B cell (primary cell): ENCODE results near the gene TATDN3. TPM values are rescaled to one million over a fixed set of nuclear protein-coding genes. Genes with fewer than 3 reads are reported as not detected.
"Not testable (repeated sequence)": the region's sequence is repeated elsewhere in the genome, so short reads cannot be mapped to it uniquely, and the experiment has no call there.

Source experiments
- ATAC-seq: fragments of 200-7000 bp; cut with Tn5 transposase; one replicate; pipeline ENCODE4 v1.10.0; 2021; ENCODE audit warnings: low read depth, mild to moderate bottlenecking, moderate number of reproducible peaks, moderate library complexity
- CTCF ChIA-PET: fragments of 350-600 bp; sonication (Branson Sonifier 250); formaldehyde crosslinking; loops from one replicate; lab custom pipeline; 2021; ENCODE audit warnings: antibody characterized with exemption, inconsistent platforms; lab: Charles Lee
- POLR2A ChIA-PET: fragments of 350-600 bp; sonication (Branson Sonifier 250); formaldehyde crosslinking; loops from one replicate; lab custom pipeline; 2021; ENCODE audit warnings: antibody characterized with exemption; lab: Charles Lee
- DNase-seq: peaks from one replicate; pipeline ENCODE4 v3.0.0; 2013
- H2AFZ ChIP-seq: 2 replicates; pipeline ENCODE4 v1.6.1; 2012; ENCODE audit warnings: mild to moderate bottlenecking, low read depth, low read length; ENCODE audit not compliant: insufficient read depth, poor library complexity, severe bottlenecking
- H3K27ac ChIP-seq, 2 donors: 1 replicate in 1 of 2; 2 replicates in 1 of 2; pipeline ENCODE4 v1.5.1; 2012 to 2013; ENCODE audit warnings: low read length in 2 of 2, mild to moderate bottlenecking in 2 of 2, moderate library complexity in 1 of 2
- H3K27me3 ChIP-seq, 4 experiments: fragments of 200-600 bp in 1 of 4; sonication (generic) in 1 of 4; replicated peaks in 1 of 4; 1 replicate in 2 of 4; 2 replicates in 2 of 4; pipeline versions ENCODE4 v1.6.1 to v1.7.0; 2013 to 2016; ENCODE audit warnings: low read length in 3 of 4, mild to moderate bottlenecking in 2 of 4, mixed read lengths in 1 of 4, moderate library complexity in 1 of 4; ENCODE audit not compliant: insufficient read depth in 4 of 4, control insufficient read depth in 3 of 4; ENCODE audit errors: control extremely low read depth in 1 of 4
- H3K36me3 ChIP-seq, 2 experiments: replicated peaks in 1 of 2; 1 replicate in 1 of 2; 2 replicates in 1 of 2; pipeline versions ENCODE4 v1.6.1 to v1.7.1; 2013; ENCODE audit warnings: low read length in 1 of 2; ENCODE audit not compliant: insufficient read depth in 2 of 2, control insufficient read depth in 1 of 2; ENCODE audit errors: control extremely low read depth in 1 of 2, extremely low read depth in 1 of 2
- H3K4me1 ChIP-seq, 2 donors: fragments of 200-600 bp in 1 of 2; sonication (generic) in 1 of 2; 1 replicate in 1 of 2; 2 replicates in 1 of 2; pipeline versions ENCODE4 v1.5.1 to v1.6.1; 2013 to 2017; ENCODE audit warnings: low read length in 2 of 2; ENCODE audit not compliant: control insufficient read depth in 2 of 2, insufficient read depth in 2 of 2
- H3K4me2 ChIP-seq: replicated peaks from 2 replicates; pipeline ENCODE3; 2012; ENCODE audit warnings: mild to moderate bottlenecking, low read depth, low read length; ENCODE audit not compliant: poor library complexity, severe bottlenecking
- H3K4me3 ChIP-seq, 5 experiments: fragments of 200-600 bp in 1 of 5; sonication (generic) in 1 of 5; 1 replicate in 3 of 5; 2 replicates in 2 of 5; pipeline versions ENCODE4 v1.5.1 to v1.7.0; 2011 to 2016; ENCODE audit warnings: low read length in 4 of 5, mild to moderate bottlenecking in 4 of 5, low read depth in 2 of 5, control low read depth in 1 of 5, moderate library complexity in 1 of 5; ENCODE audit not compliant: insufficient read depth in 1 of 5; ENCODE audit errors: control extremely low read depth in 1 of 5, extremely low read depth in 1 of 5
- H3K79me2 ChIP-seq: fragments of 200-600 bp; sonication (generic); one replicate; pipeline ENCODE4 v1.6.0; 2016; ENCODE audit warnings: low read length; ENCODE audit not compliant: control insufficient read depth, insufficient read depth
- H3K9ac ChIP-seq: fragments of 200-600 bp; sonication (generic); 2 replicates; pipeline ENCODE4 v1.6.1; 2017; ENCODE audit warnings: mild to moderate bottlenecking, low read length, moderate library complexity
- H3K9me3 ChIP-seq, 3 donors: one replicate each; pipeline versions ENCODE4 v1.6.1 to v1.7.1; 2013; ENCODE audit warnings: low read length in 2 of 3; ENCODE audit not compliant: control insufficient read depth in 2 of 3, insufficient read depth in 1 of 3; ENCODE audit errors: control extremely low read depth in 1 of 3
- H4K20me1 ChIP-seq: 2 replicates; pipeline ENCODE4 v1.6.0; 2012; ENCODE audit warnings: mild to moderate bottlenecking, low read length; ENCODE audit not compliant: insufficient read depth, control insufficient read depth, poor library complexity, severe bottlenecking
- H3K27ac Mint-ChIP-seq: one replicate; pipeline ENCODE4 v1.8.0; 2021; ENCODE audit warnings: mixed read lengths
- H3K27me3 Mint-ChIP-seq: one replicate; pipeline ENCODE4 v1.8.0; 2021; ENCODE audit warnings: mixed read lengths
- H3K4me1 Mint-ChIP-seq: one replicate; pipeline ENCODE4 v1.8.0; 2021; ENCODE audit warnings: mixed read lengths
- H3K4me3 Mint-ChIP-seq: one replicate; pipeline ENCODE4 v1.8.0; 2021; ENCODE audit warnings: mixed read lengths
- H3K9me3 Mint-ChIP-seq: one replicate; pipeline ENCODE4 v1.8.0; 2022; ENCODE audit warnings: mixed read lengths; ENCODE audit not compliant: insufficient read depth
- EZH2 ChIP-seq: IDR thresholded peaks from 2 replicates; pipeline ENCODE4 v1.6.1; 2012; ENCODE audit warnings: borderline replicate concordance, low read depth, mild to moderate bottlenecking, moderate library complexity, low read length; ENCODE audit not compliant: insufficient read depth, poor library complexity, severe bottlenecking
- WGBS: methylation state at CpG from one replicate; pipeline ENCODE4 v1.1.5; 2013; ENCODE audit warnings: missing lambda C conversion rate; ENCODE audit not compliant: insufficient coverage; 5-methylcytosine and 5-hydroxymethylcytosine counted together
- intact Hi-C: fragments of 100-400 bp; cut with micrococcal nuclease; formaldehyde crosslinking; loops from one replicate; pipeline ENCODE4 v1.10.0; 2022
- polyA plus RNA-seq: library from polyadenylated mRNA; depleted of rRNA; stranded (reverse); fragments of >200 nt; gene quantifications from 2 replicates; pipeline ENCODE4 v1.2.3, GENCODE V29; 2012
- total RNA-seq, 2 donors: library from RNA; stranded (reverse); fragments of 120-200 nt in 1 of 2; gene quantifications; 1 replicate in 1 of 2; 2 replicates in 1 of 2; pipeline versions ENCODE4 v1.2.3 to v1.2.4, GENCODE V29; 2013 to 2022
- TF ChIP-seq, protein P1 (sequence below): fragments of 200-600 bp; IDR thresholded peaks from one replicate; pipeline ENCODE4 v1.8.0; 2022; ENCODE audit warnings: antibody characterized with exemption, mild to moderate bottlenecking

Gene TATDN3
- total and polyA plus RNA-seq, 2 donors (not counting 1 experiment from before 2014, with no cell fraction given) = 17.6 to 28.6 TPM

DNA sequence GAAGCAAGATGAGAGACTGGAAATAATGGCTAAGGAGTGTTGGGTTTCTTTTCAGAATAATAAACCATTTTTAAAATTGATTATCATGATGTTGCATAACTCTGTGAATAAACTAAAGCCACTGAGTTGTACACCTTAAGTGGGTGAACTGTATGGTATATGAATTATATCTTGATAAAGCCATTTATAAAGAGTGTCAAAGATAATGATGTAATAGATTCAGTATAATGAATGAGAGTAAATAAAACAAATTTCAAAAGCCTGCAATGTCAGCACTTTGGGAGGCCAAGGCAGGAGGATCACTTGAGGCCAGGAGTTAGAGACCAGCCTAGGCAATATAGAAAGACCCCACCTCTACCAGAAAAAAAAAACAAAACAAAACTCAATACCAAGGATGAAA lies 16.5 kb upstream of the TATDN3 start:
- no peak overlapping the region for H3K4me3 ChIP-seq
- no peaks in the 10 kb centered on the region for H3K27me3 ChIP-seq
- Mint-ChIP-seq H3K27me3 (no peaks in the 10 kb centered on the region), H3K9me3 (no peaks in the 10 kb centered on the region), H3K4me3 (no peak overlapping the region), H3K4me1 (peaks cover 19% of the 10 kb centered on the region), H3K27ac (no peak overlapping the region)
- ChIA-PET CTCF (interaction anchor here (2.9 kb wide), 1 partner anchor 298 kb away, joined by 12 read pairs; no protein-coding TSS in a partner anchor), POLR2A (no interaction called here)
- no peak overlapping the region for H2AFZ ChIP-seq
- no peaks in the 10 kb centered on the region for H3K4me1 ChIP-seq
- no peak overlapping the region for H3K27ac ChIP-seq
- no peak overlapping the region for H3K9ac ChIP-seq
- peaks cover 3% of the 10 kb centered on the region for H4K20me1 ChIP-seq
- intact Hi-C loops = no loop called here
- DNase-seq (no peak), ATAC-seq (no peak)
- H3K9me3 ChIP-seq = peaks cover 1 to 8% (median 5%) of the 10 kb centered on the region in 3 donors
- TF ChIP-seq, protein P1, sequence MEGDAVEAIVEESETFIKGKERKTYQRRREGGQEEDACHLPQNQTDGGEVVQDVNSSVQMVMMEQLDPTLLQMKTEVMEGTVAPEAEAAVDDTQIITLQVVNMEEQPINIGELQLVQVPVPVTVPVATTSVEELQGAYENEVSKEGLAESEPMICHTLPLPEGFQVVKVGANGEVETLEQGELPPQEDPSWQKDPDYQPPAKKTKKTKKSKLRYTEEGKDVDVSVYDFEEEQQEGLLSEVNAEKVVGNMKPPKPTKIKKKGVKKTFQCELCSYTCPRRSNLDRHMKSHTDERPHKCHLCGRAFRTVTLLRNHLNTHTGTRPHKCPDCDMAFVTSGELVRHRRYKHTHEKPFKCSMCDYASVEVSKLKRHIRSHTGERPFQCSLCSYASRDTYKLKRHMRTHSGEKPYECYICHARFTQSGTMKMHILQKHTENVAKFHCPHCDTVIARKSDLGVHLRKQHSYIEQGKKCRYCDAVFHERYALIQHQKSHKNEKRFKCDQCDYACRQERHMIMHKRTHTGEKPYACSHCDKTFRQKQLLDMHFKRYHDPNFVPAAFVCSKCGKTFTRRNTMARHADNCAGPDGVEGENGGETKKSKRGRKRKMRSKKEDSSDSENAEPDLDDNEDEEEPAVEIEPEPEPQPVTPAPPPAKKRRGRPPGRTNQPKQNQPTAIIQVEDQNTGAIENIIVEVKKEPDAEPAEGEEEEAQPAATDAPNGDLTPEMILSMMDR = no peak
- TF ChIP-seq EZH2 = no peak
- no peak overlapping the region for H3K4me2 ChIP-seq
- H3K36me3 ChIP-seq = peaks cover 3 to 18% of the 10 kb centered on the region in 2 experiments
- H3K79me2 ChIP-seq = peaks cover 33% of the 10 kb centered on the region

DNA sequence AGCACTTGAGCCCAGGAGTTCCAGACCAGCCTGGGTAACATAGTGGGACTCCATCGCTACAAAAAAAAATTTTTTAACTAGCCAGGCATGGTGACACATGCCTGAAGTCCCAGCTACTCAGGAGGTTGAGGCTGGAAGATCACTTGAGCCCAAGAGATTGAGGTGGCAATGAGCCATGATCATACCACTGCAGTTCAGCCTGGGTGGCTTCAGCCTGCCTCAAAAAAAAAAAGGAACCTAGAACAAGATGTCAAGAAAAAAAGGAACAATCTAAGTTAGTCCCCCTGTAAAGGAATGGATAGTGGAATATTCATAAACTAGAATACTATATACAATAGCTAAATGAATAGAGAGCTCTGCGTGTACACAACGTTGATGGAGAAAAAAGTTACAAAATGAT lies 14.5 kb upstream of the TATDN3 start:
- Histone ChIP-seq H4K20me1 (peaks cover 3% of the 10 kb centered on the region), H2AFZ (no peak overlapping the region), H3K79me2 (peaks cover 14% of the 10 kb centered on the region), H3K4me3 (no peak overlapping the region), H3K36me3 (peaks cover 7 to 24% of the 10 kb centered on the region in 2 experiments), H3K27me3 (no peaks in the 10 kb centered on the region), H3K9me3 (peaks cover 0 to 3% (median 0%) of the 10 kb centered on the region in 3 donors), H3K4me2 (no peak overlapping the region), H3K27ac (no peak overlapping the region), H3K4me1 (no peaks in the 10 kb centered on the region), H3K9ac (no peak overlapping the region)
- CTCF ChIA-PET = interaction anchor here (1.3 to 2.9 kb wide), 6 partner anchors 27 to 300 kb away, joined by 3 to 12 read pairs (median 8); no protein-coding TSS in a partner anchor
- 100% methylated on average over 1 of the region's 3 CpGs for WGBS
- no peaks in the 10 kb centered on the region for H3K27me3 Mint-ChIP-seq
- H3K4me3 Mint-ChIP-seq = no peak overlapping the region
- intact Hi-C loops = no loop called here
- peaks cover 18% of the 10 kb centered on the region for H3K4me1 Mint-ChIP-seq
- H3K9me3 Mint-ChIP-seq = no peaks in the 10 kb centered on the region
- TF ChIP-seq EZH2 = no peak
- TF ChIP-seq, protein P1 = no peak
- no peak for ATAC-seq
- no peak overlapping the region for H3K27ac Mint-ChIP-seq
- POLR2A ChIA-PET = interaction anchor here (0.6 kb wide), 1 partner anchor 491 kb away, joined by 3 read pairs; no protein-coding TSS in a partner anchor
- DNase-seq = no peak

DNA sequence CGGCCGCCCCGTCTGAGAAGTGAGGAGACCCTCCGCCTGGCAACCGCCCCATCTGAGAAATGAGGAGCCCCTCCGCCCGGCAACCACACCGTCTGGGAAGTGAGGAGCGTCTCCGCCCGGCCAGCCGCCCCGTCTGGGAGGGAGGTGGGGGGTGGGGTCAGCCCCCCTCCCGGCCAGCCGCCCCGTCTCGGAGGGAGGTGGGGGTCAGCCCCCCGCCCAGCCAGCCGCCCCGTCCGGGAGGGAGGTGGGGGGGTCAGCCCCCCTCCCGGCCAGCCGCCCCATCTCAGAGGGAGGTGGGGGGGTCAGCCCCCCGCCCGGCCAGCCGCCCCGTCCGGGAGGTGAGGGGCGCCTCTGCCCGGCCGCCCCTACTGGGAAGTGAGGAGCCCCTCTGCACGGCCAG lies 12.6 kb upstream of the TATDN3 start:
- H3K4me3 ChIP-seq, H3K79me2 ChIP-seq, H3K9me3 ChIP-seq, ATAC-seq, CTCF ChIA-PET, POLR2A ChIA-PET, H3K9me3 Mint-ChIP-seq, H3K4me2 ChIP-seq, H3K27ac Mint-ChIP-seq, H3K9ac ChIP-seq, H3K27me3 ChIP-seq, H3K27ac ChIP-seq, H3K4me3 Mint-ChIP-seq, DNase-seq, intact Hi-C loops, H3K27me3 Mint-ChIP-seq, H4K20me1 ChIP-seq, H2AFZ ChIP-seq, H3K4me1 Mint-ChIP-seq, H3K4me1 ChIP-seq: not testable (repeated sequence)
- peaks cover 11 to 43% of the 10 kb centered on the region in 2 experiments for H3K36me3 ChIP-seq
- no CpG with 5 or more reads among the region's 32 CpGs for WGBS
